ENCODE results near the gene FHOD3.

FHOD3 gene

GRCh38 chr18:36567800-36568199 is 270.3 kb downstream of the FHOD3 start:
- Histone ChIP-seq H3K9me3 (ENCODE audit: insufficient read depth, low read depth, low read length) (no peaks in the 10 kb centered on the region), H2AFZ (ENCODE audit: low read length) (no peak overlapping the region), H3K4me1 (ENCODE audit: insufficient read depth, low read length, poor library complexity, severe bottlenecking) (no peaks in the 10 kb centered on the region), H3F3A (ENCODE audit: low read depth) (no peaks in the 10 kb centered on the region), H3K4me2 (ENCODE audit: low read depth, low read length, poor library complexity, severe bottlenecking) (no peak overlapping the region), H4K20me1 (ENCODE audit: insufficient read depth, low read length, poor library complexity, severe bottlenecking) (no peaks in the 10 kb centered on the region), H3K27me3 (ENCODE audit: insufficient read depth, low read length, poor library complexity, severe bottlenecking) (no peaks in the 10 kb centered on the region), H3K4me3 (ENCODE audit: low read length, poor library complexity, severe bottlenecking) (no peak overlapping the region), H3K9ac (ENCODE audit: low read depth, low read length, poor library complexity, severe bottlenecking) (no peak overlapping the region), H3K79me2 (ENCODE audit: insufficient read depth, low read length) (no peaks in the 10 kb centered on the region), H3K9me2 (replicated peaks; ENCODE audit: low read depth, low read length) (no peaks in the 10 kb centered on the region), H3K36me3 (ENCODE audit: insufficient read depth, low read length) (no peaks in the 10 kb centered on the region)
- TF ChIP-seq EZH2phosphoT487 (IDR thresholded peaks at IDR 0.05; ENCODE audit: borderline replicate concordance) (no peak), CTCF (conservative IDR thresholded peaks at IDR 0.05; ENCODE audit: low read length) (no peak)

GRCh38 chr18:36568487-36568886 is 271.0 kb downstream of the FHOD3 start:
- Histone ChIP-seq H3K4me2 (ENCODE audit: low read depth, low read length, poor library complexity, severe bottlenecking) (no peak overlapping the region), H3K27me3 (ENCODE audit: insufficient read depth, low read length, poor library complexity, severe bottlenecking) (no peaks in the 10 kb centered on the region), H3K9me3 (ENCODE audit: insufficient read depth, low read depth, low read length) (no peaks in the 10 kb centered on the region), H2AFZ (ENCODE audit: low read length) (no peak overlapping the region), H3K9ac (ENCODE audit: low read depth, low read length, poor library complexity, severe bottlenecking) (no peak overlapping the region), H3K9me2 (replicated peaks; ENCODE audit: low read depth, low read length) (no peaks in the 10 kb centered on the region), H3K36me3 (ENCODE audit: insufficient read depth, low read length) (no peaks in the 10 kb centered on the region), H3K4me1 (ENCODE audit: insufficient read depth, low read length, poor library complexity, severe bottlenecking) (no peaks in the 10 kb centered on the region), H4K20me1 (ENCODE audit: insufficient read depth, low read length, poor library complexity, severe bottlenecking) (no peaks in the 10 kb centered on the region), H3F3A (ENCODE audit: low read depth) (no peaks in the 10 kb centered on the region), H3K79me2 (ENCODE audit: insufficient read depth, low read length) (no peaks in the 10 kb centered on the region), H3K4me3 (ENCODE audit: low read length, poor library complexity, severe bottlenecking) (no peak overlapping the region)
- TF ChIP-seq CTCF (conservative IDR thresholded peaks at IDR 0.05; ENCODE audit: low read length) = no peak
- no peak for TF ChIP-seq EZH2phosphoT487 (IDR thresholded peaks at IDR 0.05; ENCODE audit: borderline replicate concordance)

- TF ChIP-seq EZH2phosphoT487 (IDR thresholded peaks at IDR 0.05; ENCODE audit: borderline replicate concordance) = no peak
- TF ChIP-seq CTCF (conservative IDR thresholded peaks at IDR 0.05; ENCODE audit: low read length) = peak; percentile 95
- no peaks in the 10 kb centered on the region for H3K36me3 ChIP-seq (ENCODE audit: insufficient read depth, low read length)
- H3K4me1 ChIP-seq (ENCODE audit: insufficient read depth, low read length, poor library complexity, severe bottlenecking) = no peaks in the 10 kb centered on the region
- no peaks in the 10 kb centered on the region for H4K20me1 ChIP-seq (ENCODE audit: insufficient read depth, low read length, poor library complexity, severe bottlenecking)
- H3K9me3 ChIP-seq (ENCODE audit: insufficient read depth, low read depth, low read length) = no peaks in the 10 kb centered on the region
- no peaks in the 10 kb centered on the region for H3K9me2 ChIP-seq (replicated peaks; ENCODE audit: low read depth, low read length)
- H3K9ac ChIP-seq (ENCODE audit: low read depth, low read length, poor library complexity, severe bottlenecking) = no peak overlapping the region
- H3K4me3 ChIP-seq (ENCODE audit: low read length, poor library complexity, severe bottlenecking) = peak overlapping the region; percentile 33
- H3K27me3 ChIP-seq (ENCODE audit: insufficient read depth, low read length, poor library complexity, severe bottlenecking) = no peaks in the 10 kb centered on the region
- no peaks in the 10 kb centered on the region for H3K79me2 ChIP-seq (ENCODE audit: insufficient read depth, low read length)
- H3F3A ChIP-seq (ENCODE audit: low read depth) = no peaks in the 10 kb centered on the region
- peak overlapping the region; percentile 91 for H2AFZ ChIP-seq (ENCODE audit: low read length)
- H3K4me2 ChIP-seq (ENCODE audit: low read depth, low read length, poor library complexity, severe bottlenecking) = peak overlapping the region; percentile 60
These were observed 274.8 kb downstream of the FHOD3 start for GRCh38 chr18:36572135-36572856.
